ENCODE measurements around the gene BID.

The BID gene

GRCh38 chr22:17746916-17747315, 27.4 kb downstream of the BID start:
- H3K4me3 ChIP-seq (ENCODE audit: low read length), result no peak overlapping the region
- no peak overlapping the region for H2BK15ac ChIP-seq (replicated peaks; ENCODE audit: low read depth)
- H3K56ac ChIP-seq (ENCODE audit: low read length), result no peak overlapping the region
- no peak overlapping the region for H2BK120ac ChIP-seq (ENCODE audit: low read depth, low read length)
- H3K36me3 ChIP-seq (ENCODE audit: control insufficient read depth, insufficient read depth, low read length), result no peaks in the 10 kb centered on the region
- no peak overlapping the region for H3K9ac ChIP-seq (ENCODE audit: low read length)
- no peak overlapping the region for H4K8ac ChIP-seq (ENCODE audit: low read depth, low read length)
- H3K27ac ChIP-seq (ENCODE audit: low read depth, low read length), result no peak overlapping the region
- H3K4me1 ChIP-seq (ENCODE audit: control insufficient read depth, low read depth, low read length), result no peaks in the 10 kb centered on the region
- H3K79me2 ChIP-seq (ENCODE audit: control insufficient read depth, insufficient read depth, low read length), result no peaks in the 10 kb centered on the region
- H3K4ac ChIP-seq (ENCODE audit: low read depth, low read length), result no peak overlapping the region
- H3K4me2 ChIP-seq (ENCODE audit: low read length), result no peak overlapping the region
- WGBS (ENCODE audit: extremely low coverage, insufficient coverage, low lambda C conversion rate), result no CpG with 5 or more reads among the region's 10 CpGs
- no peaks in the 10 kb centered on the region for H3K27me3 ChIP-seq (ENCODE audit: insufficient read depth, low read length, poor library complexity)
- no peaks in the 10 kb centered on the region for H3K79me1 ChIP-seq (ENCODE audit: low read length)
- H2BK5ac ChIP-seq (ENCODE audit: low read length), result no peak overlapping the region
- DNase-seq, result no peak
- H4K5ac ChIP-seq (ENCODE audit: low read length), result no peak overlapping the region
- no peak overlapping the region for H3K23ac ChIP-seq (ENCODE audit: low read length)
- no peak overlapping the region for H3K18ac ChIP-seq (ENCODE audit: low read length)
- H2AK5ac ChIP-seq (ENCODE audit: low read length), result no peak overlapping the region

GRCh38 chr22:17744430-17744829, 29.8 kb downstream of the BID start:
- no peak overlapping the region for H3K27ac ChIP-seq (ENCODE audit: low read depth, low read length)
- H3K36me3 ChIP-seq (ENCODE audit: control insufficient read depth, insufficient read depth, low read length), result no peaks in the 10 kb centered on the region
- H2BK5ac ChIP-seq (ENCODE audit: low read length), result no peak overlapping the region
- no peak overlapping the region for H2BK15ac ChIP-seq (replicated peaks; ENCODE audit: low read depth)
- no peak overlapping the region for H3K18ac ChIP-seq (ENCODE audit: low read length)
- no peak for DNase-seq
- no peak overlapping the region for H2BK120ac ChIP-seq (ENCODE audit: low read depth, low read length)
- H4K5ac ChIP-seq (ENCODE audit: low read length), result no peak overlapping the region
- H4K8ac ChIP-seq (ENCODE audit: low read depth, low read length), result no peak overlapping the region
- no peaks in the 10 kb centered on the region for H3K4me1 ChIP-seq (ENCODE audit: control insufficient read depth, low read depth, low read length)
- H3K4me3 ChIP-seq (ENCODE audit: low read length), result no peak overlapping the region
- H3K4me2 ChIP-seq (ENCODE audit: low read length), result no peak overlapping the region
- no peaks in the 10 kb centered on the region for H3K27me3 ChIP-seq (ENCODE audit: insufficient read depth, low read length, poor library complexity)
- no peak overlapping the region for H2AK5ac ChIP-seq (ENCODE audit: low read length)
- no peak overlapping the region for H3K9ac ChIP-seq (ENCODE audit: low read length)
- H3K56ac ChIP-seq (ENCODE audit: low read length), result no peak overlapping the region
- no peaks in the 10 kb centered on the region for H3K79me1 ChIP-seq (ENCODE audit: low read length)
- H3K4ac ChIP-seq (ENCODE audit: low read depth, low read length), result no peak overlapping the region
- H3K79me2 ChIP-seq (ENCODE audit: control insufficient read depth, insufficient read depth, low read length), result no peaks in the 10 kb centered on the region
- WGBS (ENCODE audit: extremely low coverage, insufficient coverage, low lambda C conversion rate), result no CpG with 5 or more reads among the region's 7 CpGs
- H3K23ac ChIP-seq (ENCODE audit: low read length), result no peak overlapping the region

GRCh38 chr22:17743661-17744411, 30.4 kb downstream of the BID start:
- Histone ChIP-seq H4K5ac (ENCODE audit: low read length) (no peak overlapping the region), H3K79me1 (ENCODE audit: low read length) (no peaks in the 10 kb centered on the region), H2BK5ac (ENCODE audit: low read length) (no peak overlapping the region), H3K4me2 (ENCODE audit: low read length) (no peak overlapping the region), H3K36me3 (ENCODE audit: control insufficient read depth, insufficient read depth, low read length) (no peaks in the 10 kb centered on the region), H3K79me2 (ENCODE audit: control insufficient read depth, insufficient read depth, low read length) (no peaks in the 10 kb centered on the region), H2BK120ac (ENCODE audit: low read depth, low read length) (no peak overlapping the region), H3K27ac (ENCODE audit: low read depth, low read length) (no peak overlapping the region), H3K4me3 (ENCODE audit: low read length) (no peak overlapping the region), H3K18ac (ENCODE audit: low read length) (no peak overlapping the region), H3K9ac (ENCODE audit: low read length) (no peak overlapping the region), H3K27me3 (ENCODE audit: insufficient read depth, low read length, poor library complexity) (no peaks in the 10 kb centered on the region), H3K4me1 (ENCODE audit: control insufficient read depth, low read depth, low read length) (no peaks in the 10 kb centered on the region), H4K8ac (ENCODE audit: low read depth, low read length) (no peak overlapping the region), H3K56ac (ENCODE audit: low read length) (no peak overlapping the region), H2AK5ac (ENCODE audit: low read length) (no peak overlapping the region), H3K4ac (ENCODE audit: low read depth, low read length) (no peak overlapping the region), H2BK15ac (replicated peaks; ENCODE audit: low read depth) (no peak overlapping the region), H3K23ac (ENCODE audit: low read length) (no peak overlapping the region)
- no CpG with 5 or more reads among the region's 25 CpGs for WGBS (ENCODE audit: extremely low coverage, insufficient coverage, low lambda C conversion rate)
- no peak for DNase-seq

- H4K5ac ChIP-seq (ENCODE audit: low read length), result no peak overlapping the region
- no peaks in the 10 kb centered on the region for H3K79me1 ChIP-seq (ENCODE audit: low read length)
- H3K79me2 ChIP-seq (ENCODE audit: control insufficient read depth, insufficient read depth, low read length), result no peaks in the 10 kb centered on the region
- H3K56ac ChIP-seq (ENCODE audit: low read length), result no peak overlapping the region
- H3K4me1 ChIP-seq (ENCODE audit: control insufficient read depth, low read depth, low read length), result no peaks in the 10 kb centered on the region
- no peak overlapping the region for H4K8ac ChIP-seq (ENCODE audit: low read depth, low read length)
- no CpG with 5 or more reads among the region's 9 CpGs for WGBS (ENCODE audit: extremely low coverage, insufficient coverage, low lambda C conversion rate)
- H3K18ac ChIP-seq (ENCODE audit: low read length), result no peak overlapping the region
- peak; percentile 93 for DNase-seq
- H2BK15ac ChIP-seq (replicated peaks; ENCODE audit: low read depth), result no peak overlapping the region
- no peaks in the 10 kb centered on the region for H3K27me3 ChIP-seq (ENCODE audit: insufficient read depth, low read length, poor library complexity)
- no peak overlapping the region for H2AK5ac ChIP-seq (ENCODE audit: low read length)
- H2BK5ac ChIP-seq (ENCODE audit: low read length), result no peak overlapping the region
- no peak overlapping the region for H3K4me3 ChIP-seq (ENCODE audit: low read length)
- H3K9ac ChIP-seq (ENCODE audit: low read length), result no peak overlapping the region
- no peak overlapping the region for H3K23ac ChIP-seq (ENCODE audit: low read length)
- H3K36me3 ChIP-seq (ENCODE audit: control insufficient read depth, insufficient read depth, low read length), result peaks cover 2% of the 10 kb centered on the region
- no peak overlapping the region for H2BK120ac ChIP-seq (ENCODE audit: low read depth, low read length)
- no peak overlapping the region for H3K27ac ChIP-seq (ENCODE audit: low read depth, low read length)
- H3K4ac ChIP-seq (ENCODE audit: low read depth, low read length), result no peak overlapping the region
- H3K4me2 ChIP-seq (ENCODE audit: low read length), result no peak overlapping the region
Observed at GRCh38 chr22:17742527-17742902, 31.8 kb downstream of the BID start.

GRCh38 chr22:17741866-17742526, 32.3 kb downstream of the BID start:
- Histone ChIP-seq H3K9ac (ENCODE audit: low read length) (no peak overlapping the region), H3K79me2 (ENCODE audit: control insufficient read depth, insufficient read depth, low read length) (no peaks in the 10 kb centered on the region)
- no CpG with 5 or more reads among the region's 18 CpGs for WGBS (ENCODE audit: extremely low coverage, insufficient coverage, low lambda C conversion rate)

More at GRCh38 chr22:17741866-17742526, 32.3 kb downstream of the BID start:
- no peaks in the 10 kb centered on the region for H3K27me3 ChIP-seq (ENCODE audit: insufficient read depth, low read length, poor library complexity)
- H2BK15ac ChIP-seq (replicated peaks; ENCODE audit: low read depth), result no peak overlapping the region
- H4K8ac ChIP-seq (ENCODE audit: low read depth, low read length), result no peak overlapping the region
- H3K36me3 ChIP-seq (ENCODE audit: control insufficient read depth, insufficient read depth, low read length), result peaks cover 2% of the 10 kb centered on the region
- no peak overlapping the region for H3K56ac ChIP-seq (ENCODE audit: low read length)
- H3K27ac ChIP-seq (ENCODE audit: low read depth, low read length), result no peak overlapping the region
- H3K79me1 ChIP-seq (ENCODE audit: low read length), result no peaks in the 10 kb centered on the region
- no peak for DNase-seq
- no peak overlapping the region for H4K5ac ChIP-seq (ENCODE audit: low read length)
- no peak overlapping the region for H2AK5ac ChIP-seq (ENCODE audit: low read length)
- no peak overlapping the region for H3K18ac ChIP-seq (ENCODE audit: low read length)
- no peak overlapping the region for H3K4me2 ChIP-seq (ENCODE audit: low read length)
- H3K23ac ChIP-seq (ENCODE audit: low read length), result no peak overlapping the region
- no peak overlapping the region for H3K4ac ChIP-seq (ENCODE audit: low read depth, low read length)
- H3K4me3 ChIP-seq (ENCODE audit: low read length), result no peak overlapping the region
- no peaks in the 10 kb centered on the region for H3K4me1 ChIP-seq (ENCODE audit: control insufficient read depth, low read depth, low read length)
- H2BK5ac ChIP-seq (ENCODE audit: low read length), result no peak overlapping the region
- H2BK120ac ChIP-seq (ENCODE audit: low read depth, low read length), result no peak overlapping the region
